Measurements from ENCODE around the gene PPM1L. TPM values are rescaled to one million over a fixed set of nuclear protein-coding genes. Genes with fewer than 3 reads are reported as not detected.

PPM1L gene
- total RNA-seq, 2 experiments from 2014 or later = 3.2 to 3.3 TPM

- POLR2A ChIA-PET = no interaction called here
- CTCF ChIA-PET = no interaction called here
These were observed 311.3 kb downstream of the PPM1L start for GRCh38 chr3:161067335-161067734.

DNA sequence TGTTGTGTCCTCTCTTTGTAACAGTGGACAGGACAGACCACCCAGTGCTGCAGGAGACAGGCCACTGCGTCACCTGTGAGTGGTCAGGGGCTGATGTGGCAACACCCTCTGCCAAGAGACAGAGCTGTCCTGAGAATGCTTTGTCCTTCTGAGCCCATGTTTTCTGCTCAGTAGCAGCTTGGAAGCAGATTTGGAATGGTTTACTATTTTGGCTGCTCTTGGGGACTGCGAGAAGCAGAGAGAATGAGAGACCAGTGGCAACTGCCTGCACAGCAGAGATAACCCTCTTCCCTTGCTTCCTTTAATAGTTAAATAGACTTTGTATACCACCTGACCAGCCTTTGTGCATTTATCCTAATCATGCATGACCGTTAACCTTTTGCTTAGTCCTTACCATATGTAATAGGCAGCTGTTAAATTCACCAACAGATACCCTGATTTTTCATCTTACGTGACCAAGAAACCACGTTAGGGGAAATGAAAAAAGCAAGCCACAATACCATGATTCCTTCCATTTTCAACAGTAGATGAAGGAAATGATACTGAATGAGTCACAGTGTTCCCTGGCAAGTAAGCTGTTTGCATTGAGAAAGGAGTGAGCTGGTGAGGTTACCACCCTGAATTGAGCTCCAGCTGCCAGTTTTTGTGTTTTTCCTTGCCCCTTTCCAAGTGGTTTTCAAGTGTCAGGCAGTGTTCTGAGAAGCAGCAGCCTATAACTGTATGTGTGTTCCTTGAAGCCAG is 313.6 kb downstream of the PPM1L start:
- ChIA-PET POLR2A (no interaction called here), CTCF (interaction anchor here (1.3 kb wide), 1 partner anchor 19 kb away, joined by 3 read pairs; no protein-coding TSS in a partner anchor)

- POLR2A ChIA-PET = no interaction called here
- CTCF ChIA-PET = no interaction called here
These were observed 314.4 kb downstream of the PPM1L start for GRCh38 chr3:161070252-161070930.

- POLR2A ChIA-PET = no interaction called here
- CTCF ChIA-PET = no interaction called here
These were observed 315.1 kb downstream of the PPM1L start for GRCh38 chr3:161070980-161071663.

DNA sequence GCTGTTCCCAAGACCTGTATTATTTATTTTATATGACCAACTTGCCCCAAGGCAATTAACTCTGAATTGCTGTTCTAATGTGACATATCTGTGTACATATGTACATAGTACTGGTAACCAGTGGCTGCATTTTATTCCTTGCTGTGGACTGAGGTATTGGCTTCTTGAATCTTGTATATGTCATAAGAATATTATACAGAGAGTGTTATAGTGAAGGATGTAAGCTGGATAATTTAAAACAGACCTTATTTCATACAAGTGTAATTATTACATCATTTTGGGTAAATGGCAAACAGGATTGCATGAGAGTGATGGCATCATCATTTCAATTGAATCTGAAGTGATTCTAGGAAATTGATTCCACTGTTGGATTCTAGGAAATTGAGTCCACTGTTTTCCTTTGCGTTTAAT is 316.2 kb downstream of the PPM1L start:
- POLR2A ChIA-PET = no interaction called here

DNA sequence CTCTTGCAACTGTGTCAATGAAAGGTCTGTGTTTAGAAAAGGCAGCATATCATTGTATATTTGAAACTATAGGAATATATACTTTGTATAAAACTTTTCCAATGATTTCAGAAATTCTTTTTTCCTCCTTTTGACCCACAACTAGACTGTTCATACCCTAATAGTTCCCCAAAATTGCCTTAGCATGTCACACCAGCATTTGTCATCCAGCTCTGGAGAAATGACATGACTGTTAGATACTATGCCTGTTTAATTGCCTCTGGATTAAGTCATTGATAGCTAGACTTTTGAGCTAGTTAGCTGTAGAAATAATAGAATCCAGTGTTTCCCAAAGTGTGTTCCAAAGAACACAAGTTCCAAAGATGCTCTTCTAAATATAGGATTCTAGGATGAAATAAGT is 316.7 kb downstream of the PPM1L start:
- CTCF ChIA-PET = no interaction called here
- POLR2A ChIA-PET = no interaction called here

More for the DNA sequence above, 316.2 kb downstream of the PPM1L start:
- CTCF ChIA-PET = no interaction called here

- ChIA-PET POLR2A (no interaction called here), CTCF (no interaction called here)
These were observed 317.1 kb downstream of the PPM1L start for GRCh38 chr3:161073181-161073580.

DNA sequence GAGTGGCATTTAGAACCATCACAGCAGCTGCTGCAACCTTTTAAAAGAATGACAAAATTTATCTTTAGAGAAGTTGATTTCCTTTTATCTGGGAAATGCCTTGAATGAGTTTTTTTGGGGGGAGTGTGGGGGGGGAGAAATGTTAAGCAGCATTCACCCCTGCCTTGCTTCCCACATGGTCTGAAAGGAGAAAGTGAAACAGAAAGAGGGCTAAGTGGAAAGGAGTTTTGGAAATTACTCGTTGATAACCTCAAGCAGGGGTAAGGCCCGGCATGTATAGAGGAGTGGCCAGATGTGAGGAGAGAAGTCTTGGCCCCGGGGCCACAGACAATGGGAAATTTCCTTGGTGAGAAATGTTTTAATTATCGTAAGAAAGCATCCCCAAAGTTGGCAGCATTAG is 325.6 kb downstream of the PPM1L start:
- POLR2A ChIA-PET = no interaction called here
- CTCF ChIA-PET = no interaction called here

DNA sequence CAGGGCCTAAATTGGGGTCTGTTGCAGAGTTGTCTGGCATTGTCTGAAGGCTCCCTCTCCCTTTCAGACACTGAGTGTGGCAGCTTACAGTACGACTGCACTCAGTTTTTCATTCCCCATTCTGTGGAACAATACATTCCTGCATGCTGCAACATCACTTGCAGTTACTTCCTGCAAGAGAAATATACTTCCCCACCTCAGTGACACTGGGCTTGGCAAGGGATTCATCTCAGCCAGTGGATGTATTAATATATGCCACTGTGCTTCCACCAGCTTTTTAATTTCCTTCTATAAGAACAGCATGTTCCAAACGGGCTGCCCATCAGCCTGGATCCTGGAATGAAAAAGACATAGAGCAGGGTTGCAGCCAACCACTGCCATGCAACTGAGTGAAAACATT is 326.0 kb downstream of the PPM1L start:
- CTCF ChIA-PET = no interaction called here
- POLR2A ChIA-PET = no interaction called here

DNA sequence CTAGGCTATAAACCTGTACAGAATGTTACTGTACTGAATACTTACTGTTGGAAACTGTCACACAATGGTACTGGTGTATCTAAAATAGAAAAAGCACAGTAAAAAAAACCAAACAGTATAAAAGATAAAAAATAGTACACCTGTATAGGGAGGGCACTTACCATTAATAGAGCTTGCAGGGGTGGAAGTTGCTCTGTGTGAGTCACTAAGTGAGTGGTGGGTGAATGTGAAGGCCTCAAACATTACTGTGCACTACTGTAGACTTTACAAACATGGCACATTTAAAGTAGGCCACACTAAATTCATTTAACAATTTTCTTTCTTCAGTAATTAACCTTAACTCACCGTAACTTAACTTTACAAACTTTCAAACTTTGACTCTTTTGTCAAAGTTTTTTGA is 327.1 kb downstream of the PPM1L start:
- CTCF ChIA-PET = no interaction called here
- POLR2A ChIA-PET = no interaction called here

- ChIA-PET CTCF (no interaction called here), POLR2A (no interaction called here)
These were observed 328.2 kb downstream of the PPM1L start for GRCh38 chr3:161084277-161084676.

DNA sequence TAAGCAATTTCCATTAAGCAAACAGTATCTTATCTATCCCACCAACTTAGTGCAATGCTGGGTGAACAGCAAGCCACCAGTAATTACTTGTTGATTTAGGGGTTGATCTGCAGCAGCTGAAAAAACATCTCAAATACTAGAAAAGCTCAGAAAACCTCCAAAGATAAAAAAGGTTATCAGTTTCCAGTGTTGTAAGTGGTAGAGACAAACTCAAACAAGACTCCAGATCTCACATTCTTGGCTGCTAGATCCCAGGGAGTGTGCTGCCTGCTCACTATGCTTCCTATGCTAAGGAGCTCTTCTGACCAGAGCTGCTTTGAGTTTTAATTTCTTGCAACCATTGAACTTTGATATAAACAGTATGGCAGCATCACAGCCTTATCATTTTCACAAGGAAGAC is 337.9 kb downstream of the PPM1L start:
- ChIA-PET POLR2A (no interaction called here), CTCF (no interaction called here)

GRCh38 chr3:161096771-161097367 is 340.8 kb downstream of the PPM1L start:
- ChIA-PET POLR2A (no interaction called here), CTCF (no interaction called here)

GRCh38 chr3:161100994-161101393 is 345.0 kb downstream of the PPM1L start:
- POLR2A ChIA-PET = no interaction called here
- CTCF ChIA-PET = no interaction called here

- CTCF ChIA-PET = no interaction called here
- POLR2A ChIA-PET = no interaction called here
These were observed 345.6 kb downstream of the PPM1L start for GRCh38 chr3:161101609-161102008.

GRCh38 chr3:161103776-161104385 is 347.9 kb downstream of the PPM1L start:
- ChIA-PET POLR2A (no interaction called here), CTCF (no interaction called here)

DNA sequence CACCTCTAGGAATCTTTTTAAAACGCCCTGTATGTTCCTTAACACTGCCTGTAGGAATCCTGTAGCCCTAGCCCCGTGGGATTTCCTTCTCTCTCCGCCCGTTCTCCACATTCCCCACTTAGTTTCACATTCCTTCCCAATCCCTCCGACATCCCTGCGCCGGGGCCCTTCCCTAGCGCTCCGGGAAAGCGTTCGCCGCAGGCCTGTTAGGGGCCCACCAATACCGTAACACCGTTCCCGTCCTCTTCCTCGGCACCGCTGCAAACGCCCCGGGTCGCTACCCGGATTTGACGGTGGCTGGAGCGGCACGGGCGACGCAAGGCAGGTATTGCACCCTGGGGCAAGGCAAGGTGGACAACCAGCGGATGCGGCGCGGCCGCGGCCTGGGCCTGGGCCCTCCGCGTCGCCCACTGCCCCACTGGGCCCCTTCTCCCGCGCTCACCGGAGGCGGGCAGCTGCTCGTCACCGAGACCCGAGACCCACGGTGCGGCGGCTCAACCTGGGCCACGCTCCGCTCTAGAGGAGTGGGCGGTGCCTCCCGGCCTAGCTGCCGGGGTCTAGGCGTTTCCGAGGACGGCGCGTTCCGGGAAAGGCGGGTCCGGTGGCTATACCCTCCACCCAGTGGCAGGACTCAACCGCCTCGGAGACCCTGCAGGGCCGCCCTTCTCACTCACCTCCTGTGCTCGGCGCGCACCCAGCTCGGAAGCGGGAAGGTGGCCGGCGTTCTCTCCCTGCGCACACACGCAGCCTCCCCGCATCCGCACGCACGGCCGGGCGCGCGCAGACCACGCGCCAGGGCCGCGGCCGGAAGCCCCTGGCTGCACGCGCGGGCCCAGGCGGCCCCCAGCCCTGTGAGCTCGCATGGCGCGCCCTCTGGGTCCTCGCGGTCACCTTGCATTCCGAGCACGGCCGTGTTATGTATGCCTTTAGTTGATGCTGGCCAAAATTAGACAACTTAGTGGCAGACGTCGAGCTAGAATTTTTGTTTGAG is 348.8 kb downstream of the PPM1L start, which contains the start of gene B3GALNT1:
Gene B3GALNT1 (minus strand): TSS at position 789 of the 991 bp plus-strand sequence. CDS start 18,595 bp downstream, outside the sequence.
- ChIA-PET POLR2A (no interaction called here), CTCF (no interaction called here)

- ChIA-PET CTCF (no interaction called here), POLR2A (no interaction called here)
These were observed 351.3 kb downstream of the PPM1L start for GRCh38 chr3:161107311-161107710.

DNA sequence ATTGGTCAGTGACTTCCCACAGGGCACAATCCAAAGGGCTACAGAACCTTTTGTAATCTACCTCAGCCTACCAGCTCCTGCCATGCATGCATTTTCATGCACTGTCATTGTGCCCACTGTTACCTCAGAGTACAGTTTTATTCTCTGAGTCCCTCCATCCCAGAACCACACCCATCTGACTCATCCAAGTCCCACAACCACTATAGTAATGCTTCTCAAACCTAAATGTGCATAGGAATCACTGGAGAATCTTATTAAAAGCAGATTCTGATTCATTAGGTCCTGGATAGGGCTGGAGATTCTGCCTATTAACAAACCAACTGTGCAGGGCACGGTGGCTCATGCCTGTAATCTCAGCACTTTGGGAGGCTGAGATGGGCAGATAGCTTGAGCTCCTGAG is 352.8 kb downstream of the PPM1L start:
- POLR2A ChIA-PET = no interaction called here
- CTCF ChIA-PET = no interaction called here
